Liver (tissue), 9 donors: ENCODE results near the gene TOLLIP. TPM values are rescaled to one million over a fixed set of nuclear protein-coding genes. Genes with fewer than 3 reads are reported as not detected.

Source experiments
- DNase-seq: peaks from one replicate; pipeline ENCODE4 v3.0.0-alpha.2; 2017; ENCODE audit warnings: low spot score
- H3K27ac ChIP-seq, 2 donors: one replicate each; pipeline ENCODE4 v1.7.0; 2013; ENCODE audit warnings: inconsistent platforms in 2 of 2, low read length in 2 of 2, control low read depth in 1 of 2, low read depth in 1 of 2, mild to moderate bottlenecking in 1 of 2
- H3K27me3 ChIP-seq, 4 donors: one replicate each; pipeline versions ENCODE4 v1.6.1 to v1.7.0; 2013; ENCODE audit warnings: low read length in 3 of 4, inconsistent platforms in 1 of 4, mild to moderate bottlenecking in 1 of 4, moderate library complexity in 1 of 4; ENCODE audit not compliant: control insufficient read depth in 4 of 4, insufficient read depth in 4 of 4
- H3K36me3 ChIP-seq, 4 donors: one replicate each; pipeline versions ENCODE4 v1.6.1 to v1.7.0; 2013; ENCODE audit warnings: low read length in 3 of 4, mild to moderate bottlenecking in 3 of 4, low read depth in 1 of 4, moderate library complexity in 1 of 4; ENCODE audit not compliant: control insufficient read depth in 4 of 4, insufficient read depth in 3 of 4
- H3K4me1 ChIP-seq, 4 donors: one replicate each; pipeline versions ENCODE4 v1.6.1 to v1.7.0; 2013; ENCODE audit warnings: low read length in 3 of 4, mild to moderate bottlenecking in 3 of 4, moderate library complexity in 1 of 4; ENCODE audit not compliant: control insufficient read depth in 4 of 4, insufficient read depth in 4 of 4
- H3K4me3 ChIP-seq, 3 donors: one replicate each; pipeline versions ENCODE4 v1.6.1 to v1.7.0; 2013; ENCODE audit warnings: low read length in 3 of 3, control low read depth in 1 of 3, low read depth in 1 of 3, mild to moderate bottlenecking in 1 of 3
- H3K9ac ChIP-seq, 2 donors: one replicate each; pipeline ENCODE4 v1.7.0; 2013; ENCODE audit warnings: low read length in 2 of 2, mild to moderate bottlenecking in 2 of 2, moderate library complexity in 2 of 2, control low read depth in 1 of 2, low read depth in 1 of 2
- H3K9me3 ChIP-seq, 4 donors: one replicate each; pipeline versions ENCODE4 v1.6.1 to v1.7.0; 2013; ENCODE audit warnings: low read length in 3 of 4; ENCODE audit not compliant: control insufficient read depth in 4 of 4
- EGR1 ChIP-seq, 2 donors: IDR thresholded peaks; 2 replicates each; pipeline ENCODE4 v1.6.1; 2016 to 2018; ENCODE audit warnings: antibody characterized with exemption in 2 of 2, low read depth in 2 of 2
- FOXA1 ChIP-seq: IDR thresholded peaks from 2 replicates; pipeline ENCODE4 v1.6.1; 2016; ENCODE audit warnings: antibody characterized with exemption
- FOXA2 ChIP-seq: IDR thresholded peaks from 2 replicates; pipeline ENCODE4 v1.6.1; 2016; ENCODE audit warnings: antibody characterized with exemption
- GABPA ChIP-seq, 2 donors: IDR thresholded peaks in 1 of 2; conservative IDR thresholded peaks in 1 of 2; 2 replicates each; pipeline ENCODE4 v1.6.1; 2016; ENCODE audit warnings: antibody characterized with exemption in 2 of 2, mild to moderate bottlenecking in 1 of 2, moderate library complexity in 1 of 2
- HNF4A ChIP-seq, 2 donors: conservative IDR thresholded peaks; 2 replicates each; pipeline ENCODE4 v1.6.1; 2016; ENCODE audit warnings: antibody characterized with exemption in 2 of 2, mild to moderate bottlenecking in 2 of 2
- JUND ChIP-seq, 2 donors: IDR thresholded peaks; 2 replicates each; pipeline ENCODE4 v1.6.1; 2016; ENCODE audit warnings: antibody characterized with exemption in 2 of 2
- NR2F2 ChIP-seq: IDR thresholded peaks from 2 replicates; pipeline ENCODE4 v1.6.1; 2016; ENCODE audit warnings: antibody characterized with exemption
- SP1 ChIP-seq: IDR thresholded peaks from 2 replicates; pipeline ENCODE4 v1.6.1; 2018; ENCODE audit warnings: antibody characterized with exemption, mild to moderate bottlenecking
- TAF1 ChIP-seq: conservative IDR thresholded peaks from 2 replicates; pipeline ENCODE4 v1.6.1; 2016; ENCODE audit warnings: antibody characterized with exemption, mild to moderate bottlenecking
- YY1 ChIP-seq: IDR thresholded peaks from 2 replicates; pipeline ENCODE4 v1.6.1; 2016; ENCODE audit warnings: antibody characterized with exemption, mild to moderate bottlenecking
- WGBS: extraction: QIAGEN DNeasy Blood & Tissue Kit; methylation state at CpG from one replicate; pipeline ENCODE4 v1.1.7; 2013; 5-methylcytosine and 5-hydroxymethylcytosine counted together
- polyA plus RNA-seq, 2 donors: library from polyadenylated mRNA; stranded (reverse) in 1 of 2; unstranded in 1 of 2; fragments of 200-250 nt in 1 of 2; fragments of >200 nt in 1 of 2; fragmentation: Nextera tagmentation in 1 of 2; extraction: Ambion mirVana in 1 of 2; gene quantifications; one replicate each; pipeline versions ENCODE4 v1.2.1 to v1.2.3, GENCODE V29; 2013 to 2015
- total RNA-seq, 2 donors: library from RNA; depleted of rRNA; stranded (reverse); fragments of >200 nt; gene quantifications; one replicate each; pipeline ENCODE4 v1.2.3, GENCODE V29; 2014
- TF ChIP-seq, protein P1 (sequence below): IDR thresholded peaks from 2 replicates; pipeline ENCODE4 v1.6.1; 2016; ENCODE audit warnings: antibody characterized with exemption
- TF ChIP-seq, protein P2 (sequence below): IDR thresholded peaks from 2 replicates; pipeline ENCODE4 v1.6.1; 2016; ENCODE audit warnings: antibody characterized with exemption
- donor health status: healthy.
- donor health status: healthy.
- donor health status: healthy.
- donor health status: healthy.
- donor health status: healthy.

Gene TOLLIP
- total and polyA plus RNA-seq, 4 donors = 27.5 to 102 (median 72.9) TPM

GRCh38 chr11:1356007-1356435 lies 46.6 kb upstream of the TOLLIP start:
- no peaks in the 10 kb centered on the region for H3K27me3 ChIP-seq
- no peak overlapping the region for H3K4me3 ChIP-seq
- H3K36me3 ChIP-seq = no peaks in the 10 kb centered on the region
- 28% methylated on average over 14 of the region's 14 CpGs for WGBS
- no peaks in the 10 kb centered on the region for H3K9me3 ChIP-seq
- H3K4me1 ChIP-seq = no peaks in the 10 kb centered on the region
- H3K9ac ChIP-seq = no peak overlapping the region
- DNase-seq = no peak
- TF ChIP-seq FOXA2 = no peak
- TF ChIP-seq FOXA1 = no peak
- TF ChIP-seq TAF1 = no peak
- no peak for TF ChIP-seq JUND (IDR thresholded peaks at IDR 0.05)
- TF ChIP-seq, protein P1, sequence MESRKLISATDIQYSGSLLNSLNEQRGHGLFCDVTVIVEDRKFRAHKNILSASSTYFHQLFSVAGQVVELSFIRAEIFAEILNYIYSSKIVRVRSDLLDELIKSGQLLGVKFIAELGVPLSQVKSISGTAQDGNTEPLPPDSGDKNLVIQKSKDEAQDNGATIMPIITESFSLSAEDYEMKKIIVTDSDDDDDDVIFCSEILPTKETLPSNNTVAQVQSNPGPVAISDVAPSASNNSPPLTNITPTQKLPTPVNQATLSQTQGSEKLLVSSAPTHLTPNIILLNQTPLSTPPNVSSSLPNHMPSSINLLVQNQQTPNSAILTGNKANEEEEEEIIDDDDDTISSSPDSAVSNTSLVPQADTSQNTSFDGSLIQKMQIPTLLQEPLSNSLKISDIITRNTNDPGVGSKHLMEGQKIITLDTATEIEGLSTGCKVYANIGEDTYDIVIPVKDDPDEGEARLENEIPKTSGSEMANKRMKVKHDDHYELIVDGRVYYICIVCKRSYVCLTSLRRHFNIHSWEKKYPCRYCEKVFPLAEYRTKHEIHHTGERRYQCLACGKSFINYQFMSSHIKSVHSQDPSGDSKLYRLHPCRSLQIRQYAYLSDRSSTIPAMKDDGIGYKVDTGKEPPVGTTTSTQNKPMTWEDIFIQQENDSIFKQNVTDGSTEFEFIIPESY = no peak
- no peak for TF ChIP-seq NR2F2
- TF ChIP-seq SP1 = no peak
- H3K27ac ChIP-seq = no peak overlapping the region

GRCh38 chr11:1354125-1354938 lies 44.9 kb upstream of the TOLLIP start:
- no peak overlapping the region for H3K4me3 ChIP-seq
- DNase-seq = no peak
- H3K9ac ChIP-seq = no peak overlapping the region
- no peaks in the 10 kb centered on the region for H3K9me3 ChIP-seq
- no peaks in the 10 kb centered on the region for H3K36me3 ChIP-seq
- H3K4me1 ChIP-seq = no peaks in the 10 kb centered on the region
- no peaks in the 10 kb centered on the region for H3K27me3 ChIP-seq
- 77% methylated on average over 32 of the region's 32 CpGs for WGBS
- no peak overlapping the region for H3K27ac ChIP-seq
- TF ChIP-seq NR2F2 (no peak), YY1 (no peak), FOXA2 (no peak), GABPA (IDR thresholded peaks at IDR 0.05 in 1 of 2, conservative IDR thresholded peaks at IDR 0.05 in 1 of 2) (no peak), HNF4A (conservative IDR thresholded peaks at IDR 0.05) (no peak), FOXA1 (no peak)
- TF ChIP-seq, protein P1 = no peak
- TF ChIP-seq, protein P2, sequence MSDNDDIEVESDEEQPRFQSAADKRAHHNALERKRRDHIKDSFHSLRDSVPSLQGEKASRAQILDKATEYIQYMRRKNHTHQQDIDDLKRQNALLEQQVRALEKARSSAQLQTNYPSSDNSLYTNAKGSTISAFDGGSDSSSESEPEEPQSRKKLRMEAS = no peak

DNA sequence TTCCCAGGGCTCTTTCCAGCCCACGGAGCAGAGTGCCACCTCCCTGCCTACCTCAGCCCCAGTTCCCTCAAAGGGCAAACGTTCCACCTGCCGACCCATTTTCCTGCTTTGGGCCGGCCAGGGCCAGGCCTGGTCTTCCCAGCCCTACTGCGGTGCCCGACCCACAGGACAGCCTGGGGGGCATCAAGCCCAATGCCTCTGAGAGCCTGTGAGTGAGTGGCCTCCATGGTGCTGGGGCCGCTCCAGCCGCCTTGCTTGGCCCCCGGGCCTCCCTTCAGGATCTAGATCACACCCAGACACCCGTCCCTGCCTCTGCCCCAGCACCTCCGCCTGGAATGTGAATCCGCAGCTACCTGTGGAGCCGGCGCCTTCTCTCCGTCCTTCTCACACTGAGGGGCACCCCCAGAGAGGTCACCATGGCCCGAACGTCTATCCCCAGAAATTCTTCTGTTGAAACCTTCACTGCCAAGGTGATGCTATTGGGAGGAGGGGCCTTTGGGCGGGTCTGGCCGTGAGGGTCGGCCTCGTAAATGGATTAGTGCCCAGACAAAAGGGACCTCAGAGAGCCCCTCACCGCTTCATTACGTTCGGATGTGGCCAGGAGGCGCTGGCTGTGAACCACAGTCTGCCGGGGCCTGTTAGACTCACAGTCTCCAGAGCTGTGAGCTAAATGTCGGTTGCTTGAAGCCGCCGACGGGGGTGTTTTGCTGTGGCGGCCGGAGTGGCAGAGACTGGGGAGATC lies 44.1 kb upstream of the TOLLIP start:
- no peak overlapping the region for H3K9ac ChIP-seq
- H3K4me1 ChIP-seq = no peaks in the 10 kb centered on the region
- no peaks in the 10 kb centered on the region for H3K36me3 ChIP-seq
- no peak overlapping the region for H3K27ac ChIP-seq
- no peak overlapping the region for H3K4me3 ChIP-seq
- 78% methylated on average over 32 of the region's 32 CpGs for WGBS
- H3K27me3 ChIP-seq = no peaks in the 10 kb centered on the region
- no peaks in the 10 kb centered on the region for H3K9me3 ChIP-seq
- DNase-seq = no peak
- no peak for TF ChIP-seq EGR1 (IDR thresholded peaks at IDR 0.05; ENCODE audit: low read depth in 2 of 2)
- no peak for TF ChIP-seq FOXA2
- no peak for TF ChIP-seq FOXA1
